Activated CD8-positive, alpha-beta memory T cell treated with anti-CD3 and anti-CD28 coated beads for 36 hours (primary cell): ENCODE results near the gene PPM1D. TPM values are rescaled to one million over a fixed set of nuclear protein-coding genes. Genes with fewer than 3 reads are reported as not detected.
"Not testable (repeated sequence)": the region's sequence is repeated elsewhere in the genome, so short reads cannot be mapped to it uniquely, and the experiment has no call there.

ENCODE experiments used
- CTCF ChIA-PET: fragments of 350-600 bp; sonication (Branson Sonifier 250); formaldehyde crosslinking; loops from one replicate; lab custom pipeline; 2021; ENCODE audit warnings: antibody characterized with exemption; lab: Charles Lee
- POLR2A ChIA-PET: fragments of 350-600 bp; sonication (Branson Sonifier 250); formaldehyde crosslinking; loops from one replicate; lab custom pipeline; 2021; ENCODE audit warnings: antibody characterized with exemption; lab: Charles Lee
- total RNA-seq, 2 experiments: library from RNA; stranded (reverse); gene quantifications; one replicate each; pipeline ENCODE4 v1.2.3, GENCODE V29; 2021

PPM1D gene
- total RNA-seq, 2 experiments from 2014 or later = 14.0 to 14.5 TPM

DNA sequence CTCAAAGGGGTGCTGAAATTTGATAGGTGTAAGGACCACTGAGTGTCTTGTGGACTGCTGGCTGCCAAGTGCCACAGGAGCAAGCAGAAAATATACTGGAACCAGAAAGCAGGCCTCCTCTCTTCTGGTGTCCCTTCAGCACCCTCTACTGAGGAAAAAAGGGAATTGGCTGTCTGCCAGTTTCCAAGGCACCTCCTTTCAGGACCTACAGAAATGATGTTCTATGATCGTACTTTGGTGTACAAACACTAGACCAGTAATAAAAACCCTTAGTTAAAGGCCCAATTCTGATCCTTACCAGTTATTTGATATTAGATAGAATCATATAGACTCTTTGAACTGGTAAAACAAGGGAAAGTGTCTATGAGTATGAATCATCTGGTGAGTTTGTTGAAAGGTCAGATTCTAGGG lies 41.8 kb downstream of the PPM1D start:
- CTCF ChIA-PET = no interaction called here
- POLR2A ChIA-PET = no interaction called here

DNA sequence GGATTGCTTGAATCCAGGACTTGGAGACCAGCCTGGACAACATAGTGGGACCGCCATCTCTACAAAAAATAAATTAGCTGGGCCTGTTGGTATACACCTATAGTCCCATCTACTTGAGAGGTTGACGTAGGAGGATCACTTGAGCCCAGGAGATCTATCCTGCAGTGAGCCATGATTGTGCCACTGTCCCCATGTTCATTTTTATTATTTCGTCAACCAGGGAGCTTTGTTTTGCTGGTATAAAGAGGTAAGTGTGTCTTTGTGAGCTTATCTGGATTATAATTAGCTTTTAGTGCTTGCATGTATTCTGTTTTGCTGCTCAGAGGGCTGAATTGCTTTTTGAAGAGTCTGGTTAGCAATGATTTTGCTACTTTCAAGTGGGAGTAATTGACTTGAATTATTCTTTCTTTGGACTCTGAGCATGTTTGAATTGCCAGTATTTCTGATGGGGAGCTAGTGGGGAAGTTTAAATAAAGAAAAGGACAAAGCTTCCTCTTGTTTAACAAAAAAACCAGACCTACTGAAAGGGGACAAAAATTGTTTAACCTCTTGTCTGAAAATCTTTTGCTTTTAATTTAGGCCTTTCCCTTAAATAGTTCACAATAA lies 46.0 kb downstream of the PPM1D start:
- POLR2A ChIA-PET = no interaction called here
- CTCF ChIA-PET = no interaction called here

DNA sequence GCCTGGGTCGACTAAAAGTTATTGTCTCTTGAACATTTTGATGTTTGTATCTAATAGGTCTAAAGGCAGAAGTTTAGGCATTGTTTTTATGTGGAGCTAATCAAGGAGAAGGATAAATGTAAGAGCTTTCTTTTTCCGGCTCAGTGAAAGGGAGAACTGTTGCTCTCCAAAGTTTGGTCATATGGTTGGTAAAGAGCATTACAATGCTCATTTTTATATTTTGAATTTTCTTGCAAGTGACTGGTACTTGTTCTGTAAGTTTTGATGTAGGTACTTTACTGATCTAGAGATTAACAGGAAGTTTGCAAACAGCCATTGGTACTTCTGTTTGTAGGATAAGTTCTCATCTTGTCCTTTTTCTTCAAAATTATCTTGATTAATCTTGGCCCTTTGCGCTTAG lies 46.7 kb downstream of the PPM1D start:
- ChIA-PET CTCF (no interaction called here), POLR2A (no interaction called here)

DNA sequence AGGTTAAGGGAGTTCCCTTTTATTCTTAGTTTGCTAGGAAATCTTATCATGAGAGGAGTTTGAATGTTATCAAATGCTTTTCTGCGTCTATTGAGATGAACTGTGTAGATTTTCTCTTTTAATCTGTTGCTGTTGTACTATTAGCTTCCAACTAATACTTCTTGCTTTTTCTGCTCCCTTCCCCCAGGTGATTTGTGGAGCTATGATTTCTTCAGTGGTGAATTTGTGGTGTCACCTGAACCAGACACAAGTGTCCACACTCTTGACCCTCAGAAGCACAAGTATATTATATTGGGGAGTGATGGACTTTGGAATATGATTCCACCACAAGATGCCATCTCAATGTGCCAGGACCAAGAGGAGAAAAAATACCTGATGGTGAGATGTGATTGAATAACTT lies 47.7 kb downstream of the PPM1D start:
- CTCF ChIA-PET = no interaction called here

DNA sequence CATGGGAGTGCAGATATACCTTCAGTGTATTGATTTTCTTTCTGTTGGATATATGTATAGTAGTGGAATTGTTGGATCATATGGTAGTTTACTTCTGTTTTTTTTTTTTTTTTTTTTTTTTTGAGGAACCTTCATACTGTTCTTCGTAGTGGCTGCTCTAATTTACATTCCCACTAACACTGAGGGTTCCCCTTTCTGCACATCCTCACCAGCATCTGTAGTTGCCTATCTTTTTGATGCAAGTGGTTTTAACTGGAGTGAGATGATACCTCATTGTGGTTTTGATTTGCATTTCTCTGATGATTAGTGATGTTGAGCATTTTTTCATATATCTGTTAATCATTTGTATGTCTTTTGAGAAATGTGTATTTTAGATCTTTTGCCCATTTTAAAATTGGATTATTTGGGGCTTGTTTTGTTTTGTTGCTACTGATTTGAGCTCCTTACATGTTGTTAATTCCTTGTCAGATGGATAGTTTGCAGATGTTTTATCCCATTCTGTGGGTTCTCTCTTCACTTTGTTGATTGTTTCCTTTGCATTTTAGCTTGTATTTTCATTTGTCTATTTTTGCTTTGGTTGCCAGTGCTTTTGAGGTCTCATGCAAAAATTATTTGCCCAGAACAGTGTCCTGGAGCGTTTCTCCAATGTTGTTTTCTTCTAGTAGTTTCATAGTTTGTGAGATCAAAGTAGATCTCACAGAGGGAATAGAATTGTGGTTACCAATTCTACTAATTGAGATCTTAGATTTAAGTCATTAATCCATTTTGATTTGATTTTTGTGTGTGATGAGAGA lies 52.7 kb downstream of the PPM1D start:
- ChIA-PET CTCF (no interaction called here), POLR2A (no interaction called here)

More for the DNA sequence above, 47.7 kb downstream of the PPM1D start:
- POLR2A ChIA-PET = interaction anchor here (0.7 kb wide), 1 partner anchor 17 kb away, joined by 3 read pairs; no protein-coding TSS in a partner anchor

DNA sequence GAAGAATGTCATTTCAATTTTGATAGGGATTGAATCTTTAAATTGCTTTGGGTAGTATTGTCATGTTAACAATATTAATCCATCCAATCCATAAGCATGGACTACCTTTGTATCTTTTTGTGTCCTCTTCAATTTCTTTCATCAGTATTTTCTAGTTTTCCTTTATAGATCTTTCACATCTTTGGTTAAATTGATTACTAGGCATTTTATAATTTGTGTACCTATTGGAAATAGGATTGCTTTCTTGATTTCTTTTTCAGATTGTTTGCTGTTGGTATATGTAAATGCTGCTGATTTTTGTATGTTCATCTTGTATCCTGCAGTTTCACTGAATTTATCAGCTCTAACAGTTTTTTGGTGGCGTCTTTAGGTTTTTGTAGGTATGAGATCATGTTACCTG lies 53.6 kb downstream of the PPM1D start:
- POLR2A ChIA-PET = no interaction called here
- CTCF ChIA-PET = no interaction called here

DNA sequence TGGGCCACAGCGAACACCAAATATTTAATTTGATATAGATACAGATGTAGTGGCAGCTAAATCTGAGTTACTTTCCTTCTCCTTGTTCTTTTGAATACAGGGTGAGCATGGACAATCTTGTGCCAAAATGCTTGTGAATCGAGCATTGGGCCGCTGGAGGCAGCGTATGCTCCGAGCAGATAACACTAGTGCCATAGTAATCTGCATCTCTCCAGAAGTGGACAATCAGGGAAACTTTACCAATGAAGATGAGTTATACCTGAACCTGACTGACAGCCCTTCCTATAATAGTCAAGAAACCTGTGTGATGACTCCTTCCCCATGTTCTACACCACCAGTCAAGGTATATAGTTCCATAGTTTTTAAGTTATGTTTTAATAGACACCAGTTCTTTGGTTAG lies 56.5 kb downstream of the PPM1D start:
- POLR2A ChIA-PET = no interaction called here
- CTCF ChIA-PET = no interaction called here

DNA sequence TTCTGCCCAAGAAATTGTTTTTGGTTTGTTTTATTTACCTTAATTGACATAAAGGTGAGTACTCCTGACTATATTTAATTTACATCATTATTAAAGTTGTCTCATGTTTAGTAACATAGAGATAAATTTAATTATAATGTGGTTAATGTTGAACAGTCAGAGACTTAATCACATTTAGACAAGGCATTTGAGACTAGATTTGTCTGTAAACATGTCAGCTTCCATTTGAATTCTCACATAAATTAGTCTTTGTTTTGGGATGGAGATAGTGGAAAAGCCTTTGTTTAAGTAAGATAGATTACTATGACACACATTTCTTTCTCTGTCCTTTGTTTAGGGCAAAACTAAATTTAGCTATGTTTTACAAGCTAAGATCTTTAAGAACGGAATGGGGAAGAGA lies 59.2 kb downstream of the PPM1D start:
- POLR2A ChIA-PET = no interaction called here
- CTCF ChIA-PET = no interaction called here

DNA sequence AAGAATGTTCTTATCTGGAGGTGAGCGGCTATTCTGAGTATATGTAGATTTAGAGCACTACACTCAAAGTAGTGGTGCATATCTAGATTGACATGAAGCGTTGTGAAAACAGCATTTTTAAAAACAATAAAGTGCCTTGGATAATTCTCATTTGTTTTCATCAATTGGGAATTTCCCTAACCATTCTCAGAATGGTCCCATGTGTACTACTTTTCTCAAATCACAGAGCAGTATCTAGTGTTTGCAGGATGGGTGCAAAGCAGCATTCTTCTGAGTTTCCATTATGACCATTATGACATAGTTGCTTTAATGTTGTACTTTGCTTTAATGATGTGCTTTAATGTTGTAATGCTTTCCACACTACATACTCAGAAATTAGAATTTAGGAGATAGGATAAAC lies 61.5 kb downstream of the PPM1D start:
- ChIA-PET CTCF (interaction anchor here (0.7 kb wide), 1 partner anchor 1947 kb away, joined by 3 read pairs; no protein-coding TSS in a partner anchor), POLR2A (no interaction called here)

DNA sequence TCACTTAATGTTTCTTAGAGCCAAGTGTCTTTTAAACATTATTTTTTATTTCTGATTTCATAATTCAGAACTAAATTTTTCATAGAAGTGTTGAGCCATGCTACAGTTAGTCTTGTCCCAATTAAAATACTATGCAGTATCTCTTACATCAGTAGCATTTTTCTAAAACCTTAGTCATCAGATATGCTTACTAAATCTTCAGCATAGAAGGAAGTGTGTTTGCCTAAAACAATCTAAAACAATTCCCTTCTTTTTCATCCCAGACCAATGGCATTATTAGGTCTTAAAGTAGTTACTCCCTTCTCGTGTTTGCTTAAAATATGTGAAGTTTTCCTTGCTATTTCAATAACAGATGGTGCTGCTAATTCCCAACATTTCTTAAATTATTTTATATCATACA lies 64.0 kb downstream of the PPM1D start:
- CTCF ChIA-PET = no interaction called here
- POLR2A ChIA-PET = no interaction called here

DNA sequence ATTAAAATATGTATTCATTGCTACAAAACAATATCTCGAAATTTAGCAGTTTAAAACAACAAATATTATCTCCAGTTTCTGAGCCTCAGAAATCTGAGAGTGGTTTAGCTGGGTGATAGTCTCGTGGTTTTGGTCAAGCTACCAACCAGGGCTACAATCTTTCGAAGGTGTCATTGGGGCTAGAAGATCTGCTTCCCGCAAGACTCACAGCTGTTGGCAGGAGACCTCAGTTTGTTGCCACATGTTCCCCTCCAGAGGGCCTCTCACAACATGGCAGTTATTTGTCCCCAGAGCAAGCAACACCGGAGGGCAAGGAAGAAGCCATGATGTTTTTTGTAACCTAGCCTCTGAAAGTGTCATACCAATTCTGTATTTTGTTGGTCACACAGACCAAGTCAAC lies 65.6 kb downstream of the PPM1D start:
- ChIA-PET CTCF (no interaction called here), POLR2A (interaction anchor here (0.6 kb wide), 1 partner anchor 14 kb away, joined by 6 read pairs; no protein-coding TSS in a partner anchor)

DNA sequence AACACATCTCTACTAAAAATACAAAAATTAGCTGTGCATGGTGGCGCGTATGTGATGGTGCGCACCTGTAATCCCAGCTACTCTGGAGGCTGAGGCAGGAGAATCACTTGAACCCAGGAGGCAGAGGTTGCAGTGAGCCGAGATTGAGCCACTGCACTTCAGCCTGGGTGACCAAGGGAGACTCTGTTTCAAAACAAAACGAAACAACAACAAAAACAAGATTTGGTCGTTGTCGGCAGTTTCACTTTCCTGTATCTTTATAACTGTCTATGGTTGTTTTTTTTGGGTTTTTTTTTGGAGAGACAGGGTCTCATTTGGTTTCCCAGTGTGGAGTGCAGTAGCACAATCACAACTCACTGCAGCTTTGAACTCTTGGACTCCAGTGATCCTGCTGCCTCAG lies 68.7 kb downstream of the PPM1D start:
- CTCF ChIA-PET, POLR2A ChIA-PET: not testable (repeated sequence)

DNA sequence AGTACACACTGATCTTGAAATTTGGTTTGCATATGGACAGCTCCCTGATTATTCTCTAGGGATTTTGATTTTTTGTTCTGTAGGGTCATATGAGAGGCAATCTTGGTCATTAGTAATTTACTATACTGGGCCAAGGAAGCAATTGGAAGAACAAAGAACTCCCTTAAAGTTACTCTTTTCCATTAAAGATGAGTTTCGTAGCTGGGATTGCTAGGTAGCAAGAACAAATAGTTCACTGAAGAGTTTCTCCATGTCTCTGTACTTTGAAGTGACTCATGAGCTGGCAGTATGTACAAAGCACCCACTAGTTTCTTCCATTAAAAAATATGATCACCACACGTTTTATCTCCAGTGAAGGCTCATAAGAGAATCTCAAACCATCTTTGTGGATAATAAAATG lies 71.5 kb downstream of the PPM1D start:
- ChIA-PET POLR2A (no interaction called here), CTCF (interaction anchor here (0.6 kb wide), 1 partner anchor 33 kb away, joined by 3 read pairs; no protein-coding TSS in a partner anchor)

DNA sequence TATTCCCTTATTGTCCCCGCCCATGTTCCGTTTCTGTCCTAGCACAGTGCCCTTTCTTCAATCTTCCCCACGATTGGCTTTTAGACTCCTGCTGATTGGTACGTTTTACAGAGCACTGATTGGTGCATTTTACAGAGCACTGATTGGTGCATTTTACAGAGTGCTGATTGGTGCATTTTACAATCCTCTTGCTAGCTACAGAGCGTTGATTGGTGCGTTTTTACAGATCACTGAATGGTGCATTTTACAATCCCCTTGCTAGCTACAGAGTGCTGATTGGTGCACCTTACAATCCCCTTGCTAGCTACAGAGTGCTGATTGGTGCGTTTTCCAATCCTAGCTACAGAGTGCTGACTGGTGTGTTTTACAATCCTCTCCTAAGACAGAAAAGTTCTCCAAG lies 74.6 kb downstream of the PPM1D start:
- CTCF ChIA-PET, POLR2A ChIA-PET: not testable (repeated sequence)

DNA sequence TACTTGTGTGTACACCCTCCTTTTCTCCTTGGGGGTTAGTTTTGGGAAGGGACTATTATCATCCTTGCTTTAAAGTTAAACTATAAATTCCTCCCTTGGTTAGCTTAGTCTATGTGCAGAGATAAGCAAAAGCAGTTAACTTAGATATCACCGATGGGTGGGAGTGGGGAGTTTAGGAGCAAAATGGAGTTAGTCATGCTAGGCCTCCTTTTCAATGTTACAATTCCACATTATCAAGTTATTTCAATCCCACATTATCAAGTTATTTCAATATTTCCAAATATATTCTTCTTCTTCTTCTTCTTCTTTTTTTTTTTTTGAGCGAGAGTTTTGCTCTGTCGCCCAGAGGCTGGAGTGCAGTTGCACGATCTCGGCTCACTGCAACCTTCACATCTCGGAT lies 76.0 kb downstream of the PPM1D start:
- CTCF ChIA-PET = no interaction called here
- POLR2A ChIA-PET = interaction anchor here (0.5 kb wide), 1 partner anchor 27 kb away, joined by 3 read pairs; no protein-coding TSS in a partner anchor

DNA sequence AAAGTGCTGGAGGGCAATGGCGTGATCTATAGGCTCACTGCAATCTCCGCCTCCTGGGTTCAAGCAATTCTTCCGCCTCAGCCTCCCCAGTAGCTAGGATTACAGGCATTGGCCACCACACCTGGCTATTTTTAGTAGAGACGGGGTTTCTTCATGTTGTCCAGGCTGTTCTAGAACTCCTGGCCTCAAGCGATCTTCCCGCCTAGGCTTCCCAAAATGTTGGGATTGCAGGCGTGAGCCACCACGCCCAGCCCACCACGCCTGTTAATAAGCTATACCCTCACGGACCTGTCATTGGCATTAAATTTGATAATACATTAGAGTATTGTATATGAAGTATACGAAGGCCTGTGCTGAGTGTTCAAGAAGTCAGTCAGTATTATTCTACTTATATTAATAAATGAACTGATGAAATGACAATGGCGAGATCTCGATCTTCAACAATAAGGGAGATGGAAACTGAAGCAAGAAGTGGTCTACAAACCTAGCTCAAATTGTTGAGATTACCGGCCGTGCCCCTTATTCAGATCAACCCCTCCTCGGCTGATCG lies 76.8 kb downstream of the PPM1D start:
- ChIA-PET CTCF (interaction anchor here (0.6 kb wide), 1 partner anchor 351 kb away, joined by 4 read pairs; no protein-coding TSS in a partner anchor), POLR2A (interaction anchor here (1.6 kb wide), 1 partner anchor 77 kb away, joined by 5 read pairs; the partner anchor contains the start of gene PPM1D)

DNA sequence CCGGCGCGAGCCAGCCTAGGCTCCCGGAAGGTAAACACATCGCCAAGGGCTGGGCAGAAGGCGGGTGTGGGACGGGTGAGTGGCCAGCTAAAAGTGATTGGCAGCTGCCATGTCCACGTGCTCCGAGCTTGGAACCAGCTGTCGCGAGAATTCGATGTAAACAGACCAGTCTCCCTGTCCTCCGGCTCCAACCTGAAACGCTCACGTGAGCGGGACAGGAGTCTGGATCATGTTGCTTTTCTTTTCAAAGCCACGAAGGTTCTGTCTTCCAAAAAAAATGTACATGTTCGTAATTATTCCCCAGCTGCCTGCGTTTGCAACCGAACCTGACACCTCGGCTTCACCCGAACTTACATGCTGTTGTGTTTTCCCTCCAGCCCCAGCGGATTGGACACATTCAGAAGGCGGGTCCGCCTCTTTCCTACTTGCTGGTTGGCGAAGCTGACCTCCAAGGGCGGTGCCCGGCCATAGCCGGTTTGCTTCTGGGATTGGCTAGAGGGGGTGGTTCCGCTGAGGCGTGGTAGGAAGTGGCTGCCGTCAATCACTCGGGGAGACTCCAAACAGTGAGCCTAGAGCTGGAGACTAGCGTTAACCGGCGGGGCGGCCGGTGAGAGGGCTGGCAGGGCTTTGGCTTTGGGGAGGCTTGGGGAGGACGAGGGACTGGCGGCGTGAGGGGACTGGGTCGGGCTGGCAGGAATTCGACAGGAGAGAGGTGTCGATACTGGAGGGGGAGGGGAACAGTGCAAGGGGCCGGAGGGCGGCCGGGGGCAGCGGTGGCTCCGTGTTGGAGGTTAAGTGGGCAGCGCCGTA lies 77.5 kb downstream of the PPM1D start, which contains the start of gene BCAS3:
Gene BCAS3 (plus strand): TSS at position 544 of the 810 bp plus-strand sequence.
- ChIA-PET POLR2A (interaction anchor here (1.6 kb wide), 1 partner anchor 78 kb away, joined by 5 read pairs; the partner anchor contains the start of gene PPM1D), CTCF (interaction anchor here (0.6 kb wide), 1 partner anchor 351 kb away, joined by 4 read pairs; no protein-coding TSS in a partner anchor)

DNA sequence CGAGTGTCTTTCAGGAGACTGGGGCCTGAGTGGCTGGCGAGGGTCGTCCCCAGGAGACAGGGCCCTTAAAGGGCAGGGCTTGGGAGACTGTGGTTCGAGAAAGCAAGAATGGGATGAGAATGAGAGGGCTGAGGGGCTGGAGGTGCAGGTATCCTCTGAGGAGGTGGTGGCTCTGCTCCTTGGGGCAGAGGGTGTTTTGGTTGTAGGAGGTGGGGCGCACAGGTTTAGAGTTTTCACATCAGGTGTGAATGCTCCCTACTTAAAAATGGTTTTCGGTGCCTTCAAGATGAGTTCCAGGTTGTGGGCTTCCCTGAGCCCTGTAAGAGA lies 78.1 kb downstream of the PPM1D start:
- ChIA-PET CTCF (no interaction called here), POLR2A (interaction anchor here (1.6 kb wide), 1 partner anchor 78 kb away, joined by 5 read pairs; the partner anchor contains the start of gene PPM1D)

DNA sequence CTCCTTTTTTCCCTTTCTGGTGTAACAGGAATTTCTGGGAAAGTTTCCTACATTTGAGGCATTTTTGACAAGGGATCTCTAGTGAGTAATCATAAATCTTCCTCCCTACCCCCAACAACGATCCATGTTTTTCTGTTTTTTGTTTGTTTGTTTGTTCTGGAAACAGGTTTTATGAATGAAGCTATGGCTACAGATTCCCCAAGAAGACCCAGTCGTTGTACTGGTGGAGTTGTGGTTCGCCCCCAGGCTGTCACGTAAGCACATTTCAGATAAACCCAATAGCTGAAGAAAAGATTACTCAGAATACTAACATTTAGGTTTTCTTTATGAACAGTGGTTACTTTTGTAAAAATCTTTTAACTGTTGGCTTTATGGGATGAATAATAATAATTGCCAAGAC lies 79.3 kb downstream of the PPM1D start:
- ChIA-PET CTCF (no interaction called here), POLR2A (interaction anchor here (0.7 kb wide), 1 partner anchor 14 kb away, joined by 6 read pairs; no protein-coding TSS in a partner anchor)
